Mammary epithelial cell (primary cell): Measurements from ENCODE around the gene MAGI1.
"Not testable (repeated sequence)": the region's sequence is repeated elsewhere in the genome, so short reads cannot be mapped to it uniquely, and the experiment has no call there.

Source experiments
- CTCF ChIP-seq, 2 donors: IDR thresholded peaks in 1 of 2; conservative IDR thresholded peaks in 1 of 2; 2 replicates each; pipeline ENCODE4 v1.5.1; 2011 to 2012; ENCODE audit warnings: inconsistent platforms in 2 of 2, low read length in 2 of 2, mild to moderate bottlenecking in 2 of 2, control low read depth in 1 of 2, low read depth in 1 of 2; ENCODE audit not compliant: insufficient read depth in 1 of 2; ENCODE audit errors: extremely low read depth in 1 of 2
- EZH2 ChIP-seq: IDR thresholded peaks from 2 replicates; pipeline ENCODE4 v1.6.1; 2012; ENCODE audit warnings: low read length, inconsistent platforms, borderline replicate concordance

GRCh38 chr3:66027099-66027498, 11.6 kb downstream of the MAGI1 start:
- TF ChIP-seq EZH2; CTCF (conservative IDR thresholded peaks at IDR 0.05 in 1 of 2, IDR thresholded peaks at IDR 0.05 in 1 of 2; ENCODE audit: extremely low read depth in 1 of 2, insufficient read depth in 1 of 2, low read depth in 1 of 2, low read length in 2 of 2): not testable (repeated sequence)
